Keratinocyte (primary cell): ENCODE results near the gene CERS1.

Experiments
- EZH2 ChIP-seq: IDR thresholded peaks from one replicate; pipeline ENCODE4 v1.6.1; 2012; ENCODE audit warnings: inconsistent platforms, mild to moderate bottlenecking, low read length, moderate library complexity
- TF ChIP-seq, protein P1 (sequence below), 3 experiments: IDR thresholded peaks in 1 of 3; conservative IDR thresholded peaks in 1 of 3; optimal IDR thresholded peaks in 1 of 3; 2 replicates in 2 of 3; 3 replicates in 1 of 3; pipeline versions ENCODE3 to v1.5.1; 2011; ENCODE audit warnings: low read length in 3 of 3, mild to moderate bottlenecking in 3 of 3, moderate library complexity in 2 of 3, control low read depth in 1 of 3, inconsistent platforms in 1 of 3; ENCODE audit not compliant: insufficient read depth in 2 of 3; ENCODE audit errors: extremely low read depth in 1 of 3

DNA sequence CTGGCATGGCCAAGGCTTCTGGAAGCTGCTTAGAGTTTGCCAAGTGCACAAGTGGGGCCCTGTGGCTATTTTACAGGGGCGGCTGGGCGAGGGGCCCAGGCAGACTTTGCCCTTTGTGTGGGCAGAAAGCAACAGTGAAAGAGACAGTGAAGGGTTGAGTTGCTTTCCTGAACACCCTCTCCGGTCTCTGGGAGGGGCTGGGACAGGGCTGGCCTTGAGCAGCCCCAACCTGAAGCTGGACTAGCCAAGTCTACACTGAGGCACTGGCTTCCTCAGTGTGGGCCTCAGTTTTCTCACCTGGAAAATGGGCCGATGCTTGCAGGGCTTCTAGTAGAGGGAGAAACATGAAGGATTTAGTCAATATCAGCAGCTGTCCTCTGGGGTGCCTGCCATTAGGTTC is 47.5 kb upstream of the CERS1 start:
- TF ChIP-seq, protein P1, sequence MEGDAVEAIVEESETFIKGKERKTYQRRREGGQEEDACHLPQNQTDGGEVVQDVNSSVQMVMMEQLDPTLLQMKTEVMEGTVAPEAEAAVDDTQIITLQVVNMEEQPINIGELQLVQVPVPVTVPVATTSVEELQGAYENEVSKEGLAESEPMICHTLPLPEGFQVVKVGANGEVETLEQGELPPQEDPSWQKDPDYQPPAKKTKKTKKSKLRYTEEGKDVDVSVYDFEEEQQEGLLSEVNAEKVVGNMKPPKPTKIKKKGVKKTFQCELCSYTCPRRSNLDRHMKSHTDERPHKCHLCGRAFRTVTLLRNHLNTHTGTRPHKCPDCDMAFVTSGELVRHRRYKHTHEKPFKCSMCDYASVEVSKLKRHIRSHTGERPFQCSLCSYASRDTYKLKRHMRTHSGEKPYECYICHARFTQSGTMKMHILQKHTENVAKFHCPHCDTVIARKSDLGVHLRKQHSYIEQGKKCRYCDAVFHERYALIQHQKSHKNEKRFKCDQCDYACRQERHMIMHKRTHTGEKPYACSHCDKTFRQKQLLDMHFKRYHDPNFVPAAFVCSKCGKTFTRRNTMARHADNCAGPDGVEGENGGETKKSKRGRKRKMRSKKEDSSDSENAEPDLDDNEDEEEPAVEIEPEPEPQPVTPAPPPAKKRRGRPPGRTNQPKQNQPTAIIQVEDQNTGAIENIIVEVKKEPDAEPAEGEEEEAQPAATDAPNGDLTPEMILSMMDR (optimal IDR thresholded peaks at IDR 0.05 in 1 of 3, IDR thresholded peaks at IDR 0.05 in 1 of 3, conservative IDR thresholded peaks at IDR 0.05 in 1 of 3; ENCODE audit: extremely low read depth in 1 of 3, insufficient read depth in 2 of 3, low read length in 3 of 3), result no peak
- no peak for TF ChIP-seq EZH2
